H1 (cell line): ENCODE data around the gene NEGR1. TPM values are rescaled to one million over a fixed set of nuclear protein-coding genes. Genes with fewer than 3 reads are reported as not detected.

Experiments used
- EGR1 ChIP-seq: IDR thresholded peaks from 2 replicates; pipeline ENCODE4 v1.6.1; 2011; ENCODE audit warnings: low read depth, low read length, borderline replicate concordance
- SP2 ChIP-seq: IDR thresholded peaks from 2 replicates; pipeline ENCODE4 v1.6.1; 2012; ENCODE audit warnings: mild to moderate bottlenecking, low read length, inconsistent platforms
- TAF1 ChIP-seq: IDR thresholded peaks from 2 replicates; pipeline ENCODE4 v1.6.1; 2011; ENCODE audit warnings: mild to moderate bottlenecking, low read depth, low read length
- TCF12 ChIP-seq: IDR thresholded peaks from 2 replicates; pipeline ENCODE4 v1.6.1; 2011; ENCODE audit warnings: low read depth, mild to moderate bottlenecking, low read length
- YY1 ChIP-seq: IDR thresholded peaks from 2 replicates; pipeline ENCODE4 v1.6.1; 2011; ENCODE audit warnings: low read depth, mild to moderate bottlenecking, low read length
- polyA plus RNA-seq, 7 experiments: library from polyadenylated mRNA; depleted of rRNA in 3 of 7; stranded (reverse) in 5 of 7; unstranded in 2 of 7; fragments of >200 nt in 5 of 7; fragments of 200-250 nt in 2 of 7; gene quantifications; 1 replicate in 5 of 7; 2 replicates in 1 of 7; 4 replicates in 1 of 7; pipeline versions ENCODE4 v1.2.1 to v1.2.3, GENCODE V29; 2011 to 2013; ENCODE audit warnings: missing spikeins in 2 of 7, mixed read lengths in 2 of 7
- total RNA-seq: library from RNA; stranded (reverse); fragmentation: NEBNext Ultra II Directional; extraction: Animal tissue kit (Norgen Biotek cat#: 25700); gene quantifications from 2 replicates; pipeline ENCODE4 v1.2.1, GENCODE V29; 2021

Gene NEGR1
- total and polyA plus RNA-seq, 2 of the 8 experiments (the other 6 are each of a cell fraction or from before 2014, with no cell fraction given) = 0.71 to 1.3 TPM

GRCh38 chr1:72101840-72102632 is 180.3 kb downstream of the NEGR1 start (continued):
- TF ChIP-seq SP2 (no peak), YY1 (no peak), TCF12 (no peak), TAF1 (no peak), EGR1 (no peak)
